Spleen (tissue), 7 donors: Measurements from ENCODE around the gene ATP5ME.

Experiments used
- CTCF ChIP-seq, 11 experiments: fragments of 200-600 bp in 7 of 11; fragments of 450-650 bp in 4 of 11; sonication (generic) in 4 of 11; IDR thresholded peaks in 8 of 11; conservative IDR thresholded peaks in 3 of 11; 1 replicate in 7 of 11; 2 replicates in 4 of 11; pipeline versions ENCODE4 v1.4.0 to v1.8.0; 2016 to 2021; ENCODE audit warnings: antibody characterized with exemption in 11 of 11, inconsistent platforms in 4 of 11, mild to moderate bottlenecking in 1 of 11
- POLR2A ChIP-seq, 3 donors: fragments of 450-650 bp; IDR thresholded peaks; one replicate each; pipeline ENCODE4 v1.5.1; 2017; ENCODE audit warnings: antibody characterized with exemption in 3 of 3, mild to moderate bottlenecking in 1 of 3
- donor health status: DM: no; HTN: no; CAD: no; lungs with moderate emphysema.
- donor health status: DM: no; HTN: no; CAD: no.
- donor health status: DM: no; HTN: no; CAD: no.

GRCh38 chr4:654503-654845 is 19.6 kb downstream of the ATP5ME start:
- TF ChIP-seq CTCF (IDR thresholded peaks at IDR 0.05 in 8 of 11, conservative IDR thresholded peaks at IDR 0.05 in 3 of 11) (no peak), POLR2A (IDR thresholded peaks at IDR 0.05) (no peak)
